Body of pancreas (tissue), 4 donors: ENCODE measurements around the gene GNPAT.

Experiments
- CTCF ChIP-seq, 7 experiments: fragments of 450-650 bp in 4 of 7; fragments of 200-600 bp in 3 of 7; sonication (generic) in 3 of 7; IDR thresholded peaks; one replicate each; pipeline ENCODE4 v1.5.1; 2016 to 2019; ENCODE audit warnings: antibody characterized with exemption in 7 of 7
- POLR2A ChIP-seq, 3 donors: fragments of 450-650 bp; IDR thresholded peaks; one replicate each; pipeline ENCODE4 v1.6.1; 2016; ENCODE audit warnings: antibody characterized with exemption in 3 of 3, mild to moderate bottlenecking in 2 of 3

GRCh38 chr1:231218078-231218477 is 22.9 kb upstream of the GNPAT start:
- TF ChIP-seq POLR2A (IDR thresholded peaks at IDR 0.05) (no peak), CTCF (IDR thresholded peaks at IDR 0.05) (no peak)
